Kidney capillary endothelial cell (primary cell): ENCODE results near the gene VPS13D.
"Not testable (repeated sequence)": the region's sequence is repeated elsewhere in the genome, so short reads cannot be mapped to it uniquely, and the experiment has no call there.

Experiments
- DNase-seq: peaks from one replicate; pipeline ENCODE4 v3.0.0-alpha.2; 2018; ENCODE audit warnings: low spot score

Gene VPS13D

DNA sequence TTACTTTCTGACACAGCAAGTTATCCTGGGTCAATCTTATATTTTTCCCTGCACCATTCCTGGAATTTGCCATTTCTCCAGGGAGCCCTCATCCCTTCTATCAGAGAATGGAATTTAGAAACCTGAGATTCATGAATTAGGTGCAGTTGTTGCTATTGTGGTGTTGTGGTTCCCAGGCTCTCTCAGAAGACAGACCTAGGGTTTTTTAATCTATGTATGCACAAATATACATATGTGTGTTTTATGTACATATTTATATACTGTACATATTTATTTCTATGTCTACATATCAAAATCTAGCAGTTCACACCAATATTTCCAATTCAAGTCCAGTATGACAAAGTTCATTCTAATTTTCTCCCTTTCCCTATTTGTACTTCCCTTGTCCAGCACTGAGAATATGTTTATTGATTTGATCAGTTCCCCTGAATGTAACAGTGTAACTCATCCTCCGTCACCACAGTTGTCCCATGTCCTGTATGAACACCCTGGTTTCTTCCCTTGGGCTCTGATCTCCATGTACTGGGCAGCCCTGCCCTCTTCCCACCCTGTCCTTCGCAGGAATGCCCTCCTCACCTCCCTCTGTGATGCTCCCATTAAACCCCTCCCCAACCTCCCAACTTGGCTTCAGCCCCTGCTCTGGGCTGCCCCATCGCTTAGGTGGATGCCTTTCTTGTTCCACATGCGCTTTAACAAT is 145.5 kb downstream of the VPS13D start:
- no peak for DNase-seq

DNA sequence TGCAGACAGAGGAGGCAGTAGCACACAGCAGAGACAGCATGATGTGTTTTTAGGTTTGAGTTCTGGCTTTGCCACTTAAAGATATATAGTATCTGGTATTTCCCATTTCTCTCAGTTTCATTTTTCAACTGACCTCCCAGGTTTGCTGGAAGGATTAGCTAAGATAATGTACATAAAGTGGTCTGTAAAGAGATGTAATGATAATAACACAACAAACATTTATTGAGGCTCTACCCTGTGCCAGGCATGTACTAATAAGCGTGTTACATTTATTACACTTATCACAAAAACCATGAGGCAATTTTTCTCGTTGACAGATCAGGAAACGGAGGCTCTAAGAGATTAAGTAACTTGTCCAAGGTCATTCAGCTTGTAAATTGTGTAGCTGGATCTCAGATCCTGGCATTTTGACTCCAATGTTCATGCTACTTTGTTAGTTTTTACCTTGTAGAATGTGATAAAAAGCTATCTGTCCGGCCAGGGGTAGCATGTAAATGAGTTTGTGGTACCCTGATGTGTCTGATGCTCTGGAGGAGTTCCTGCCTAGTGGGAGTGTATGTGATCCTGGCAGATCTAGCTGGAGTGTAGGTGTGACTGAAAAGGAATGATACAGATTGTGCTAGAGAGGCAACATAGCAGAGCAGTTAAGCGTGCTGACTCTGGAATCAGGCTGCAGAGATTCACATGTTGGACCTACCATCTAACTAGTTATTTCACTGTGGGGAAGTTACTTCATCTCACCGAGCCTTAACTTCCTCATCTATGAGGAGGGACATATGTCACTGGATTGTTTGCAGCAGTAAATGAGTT is 146.6 kb downstream of the VPS13D start:
- DNase-seq, result no peak

DNA sequence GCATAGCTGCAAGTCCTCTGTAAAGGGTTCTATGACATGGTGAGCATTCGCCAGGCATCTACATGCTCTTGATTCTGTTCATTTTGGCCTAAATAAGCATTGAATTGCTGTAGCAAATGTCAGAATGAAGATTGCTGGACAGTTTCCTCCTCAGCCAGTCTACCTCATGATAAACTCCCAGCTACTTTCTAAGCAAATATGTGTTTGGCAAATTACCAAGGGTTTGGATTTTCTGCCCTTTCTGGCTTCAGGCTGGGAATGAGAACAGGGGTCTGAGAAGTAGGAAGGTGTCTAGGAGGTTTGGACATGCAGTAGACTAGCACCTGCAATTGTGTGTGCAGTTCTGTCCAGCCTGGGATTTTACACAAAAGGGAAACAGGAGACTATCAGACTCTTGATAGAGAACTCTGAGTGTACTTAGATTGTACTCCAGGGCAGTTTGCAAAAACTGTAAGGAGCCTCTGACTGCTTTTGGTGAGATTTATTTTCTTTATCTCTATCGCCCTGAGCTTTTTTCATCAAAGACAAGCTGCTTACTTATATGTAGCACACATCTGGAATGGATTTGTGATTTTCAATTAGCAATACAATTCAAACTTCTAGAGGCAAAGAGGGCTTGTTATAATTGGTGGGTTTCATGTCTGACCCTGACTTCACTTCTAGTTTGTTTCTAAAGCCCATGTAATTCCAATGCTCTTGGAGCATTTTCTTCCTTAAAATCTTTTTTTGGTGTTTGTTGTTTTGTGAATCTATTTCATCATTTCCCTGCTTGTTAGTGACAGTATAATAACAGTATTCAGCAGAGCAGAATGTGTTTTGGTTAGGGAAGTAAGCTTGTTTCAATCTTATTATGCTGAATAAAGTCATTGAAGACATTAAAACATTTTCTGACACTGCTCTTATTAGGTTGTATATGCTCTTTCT is 150.8 kb downstream of the VPS13D start:
- DNase-seq, result no peak

DNA sequence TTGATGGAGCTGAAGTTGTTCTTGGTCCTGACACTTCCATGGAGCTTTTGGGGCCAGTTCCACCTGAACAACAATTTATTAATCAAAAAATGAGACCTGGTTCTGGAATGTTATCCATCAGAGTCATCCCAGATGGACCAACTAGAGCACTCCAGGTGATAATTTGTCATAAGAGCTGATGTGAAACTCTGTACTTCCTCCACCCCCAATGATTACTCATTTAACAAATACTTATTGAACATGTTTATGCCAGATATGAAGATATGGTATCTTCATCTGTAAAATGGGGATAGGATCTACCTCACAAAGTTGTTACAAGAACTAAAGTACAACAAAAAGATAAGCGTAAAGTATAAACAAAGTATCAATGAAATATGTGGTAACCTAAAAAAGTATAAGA is 153.2 kb downstream of the VPS13D start:
- DNase-seq, result no peak

DNA sequence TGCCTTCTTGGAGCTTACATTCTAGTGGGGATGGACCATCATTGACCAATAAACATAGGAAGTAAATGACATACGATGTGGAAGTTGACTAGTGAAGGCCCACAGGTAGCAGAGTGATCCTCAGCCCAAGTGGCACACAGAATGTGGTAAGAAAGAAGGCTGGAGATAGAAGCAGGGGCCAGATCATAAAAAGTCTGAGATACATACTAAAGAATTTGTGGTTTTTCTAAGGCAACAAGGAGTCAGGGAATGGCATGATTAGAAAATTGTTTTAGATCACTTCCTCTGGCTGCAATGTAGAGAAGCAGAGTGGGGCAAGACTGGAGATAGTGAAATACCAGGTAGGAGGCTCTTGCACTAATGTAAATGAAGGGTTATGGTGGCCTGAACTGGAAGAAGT is 154.0 kb downstream of the VPS13D start:
- DNase-seq, result no peak

DNA sequence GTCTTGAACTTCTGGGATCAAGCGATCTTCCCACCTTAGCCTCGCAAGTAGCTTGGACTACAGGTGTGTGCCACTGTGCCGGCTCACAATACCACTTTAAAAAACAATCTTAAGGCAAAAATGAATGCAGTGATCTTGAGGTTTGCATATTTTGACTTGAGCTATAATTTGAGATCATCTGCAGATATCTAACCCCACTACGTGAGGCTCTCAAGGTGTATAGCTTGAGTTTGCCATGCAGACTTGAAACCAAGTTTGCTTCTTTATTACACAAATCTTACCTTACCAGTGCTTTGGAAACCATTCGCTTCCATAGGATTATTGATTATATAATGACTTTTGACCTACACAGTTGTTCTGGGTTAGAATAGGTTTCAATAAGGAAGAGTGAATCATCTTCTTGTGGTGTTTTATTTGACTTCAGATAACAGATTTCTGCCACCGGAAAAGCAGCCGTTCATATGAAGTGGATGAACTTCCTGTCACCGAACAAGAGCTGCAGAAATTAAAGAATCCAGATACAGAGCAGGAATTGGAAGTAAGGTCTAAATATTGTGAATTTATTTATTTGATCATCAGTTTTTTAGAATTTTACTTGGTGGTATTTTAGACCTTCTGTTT is 155.1 kb downstream of the VPS13D start:
- DNase-seq, result no peak

DNA sequence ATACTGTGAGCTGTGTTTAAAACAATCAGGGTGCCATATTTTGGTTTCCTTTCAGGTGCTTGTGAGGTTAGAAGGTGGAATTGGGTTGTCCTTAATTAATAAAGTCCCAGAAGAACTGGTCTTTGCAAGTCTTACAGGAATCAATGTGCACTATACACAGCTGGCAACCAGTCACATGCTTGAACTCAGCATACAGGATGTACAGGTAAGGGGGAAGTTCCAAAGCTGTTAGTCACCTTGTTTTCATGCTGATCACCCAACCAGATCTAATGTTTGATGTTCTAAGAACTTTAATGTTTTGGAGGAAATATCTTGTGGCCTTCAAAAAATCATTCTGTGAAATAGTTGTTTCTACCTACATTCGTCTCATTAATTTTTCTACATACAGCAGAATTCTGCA is 156.3 kb downstream of the VPS13D start:
- DNase-seq, result no peak

DNA sequence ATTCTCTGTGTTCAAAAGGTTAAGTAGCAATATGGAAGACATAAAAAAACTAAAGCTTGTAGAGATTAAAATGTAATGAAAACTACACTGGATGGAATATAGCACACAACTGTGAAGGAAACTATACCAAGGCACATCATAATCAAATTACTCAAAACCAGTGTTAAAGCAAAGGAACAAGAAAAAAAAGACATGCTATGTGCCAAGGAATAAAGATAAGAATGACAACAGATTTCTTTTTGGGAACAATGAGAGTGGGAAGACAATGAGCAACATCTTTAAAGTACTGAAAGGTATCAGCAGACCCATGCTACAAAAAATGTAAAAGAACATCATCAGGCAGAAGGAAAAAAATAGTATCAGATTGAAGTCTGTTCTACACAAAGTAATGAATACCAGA is 157.8 kb downstream of the VPS13D start:
- DNase-seq, result no peak

DNA sequence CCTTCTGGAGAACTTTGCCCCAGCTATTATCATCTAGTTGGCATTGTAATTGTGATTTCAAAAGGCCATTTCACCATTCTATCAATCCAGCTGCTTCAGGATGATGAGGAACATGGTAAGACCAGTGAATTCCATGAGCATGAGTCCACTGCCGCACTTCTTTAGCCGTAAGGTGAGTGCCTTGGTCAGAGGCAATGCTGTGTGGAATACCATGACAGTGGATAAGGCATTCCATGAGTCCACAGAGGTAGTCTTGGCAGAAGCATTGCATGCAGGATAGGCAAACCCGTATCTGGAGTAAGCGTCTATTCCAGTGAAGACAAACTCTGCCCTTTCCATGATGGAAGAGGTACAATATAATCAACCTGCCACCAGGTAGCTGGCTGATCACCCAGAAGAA is 160.5 kb downstream of the VPS13D start:
- not testable (repeated sequence) for DNase-seq

DNA sequence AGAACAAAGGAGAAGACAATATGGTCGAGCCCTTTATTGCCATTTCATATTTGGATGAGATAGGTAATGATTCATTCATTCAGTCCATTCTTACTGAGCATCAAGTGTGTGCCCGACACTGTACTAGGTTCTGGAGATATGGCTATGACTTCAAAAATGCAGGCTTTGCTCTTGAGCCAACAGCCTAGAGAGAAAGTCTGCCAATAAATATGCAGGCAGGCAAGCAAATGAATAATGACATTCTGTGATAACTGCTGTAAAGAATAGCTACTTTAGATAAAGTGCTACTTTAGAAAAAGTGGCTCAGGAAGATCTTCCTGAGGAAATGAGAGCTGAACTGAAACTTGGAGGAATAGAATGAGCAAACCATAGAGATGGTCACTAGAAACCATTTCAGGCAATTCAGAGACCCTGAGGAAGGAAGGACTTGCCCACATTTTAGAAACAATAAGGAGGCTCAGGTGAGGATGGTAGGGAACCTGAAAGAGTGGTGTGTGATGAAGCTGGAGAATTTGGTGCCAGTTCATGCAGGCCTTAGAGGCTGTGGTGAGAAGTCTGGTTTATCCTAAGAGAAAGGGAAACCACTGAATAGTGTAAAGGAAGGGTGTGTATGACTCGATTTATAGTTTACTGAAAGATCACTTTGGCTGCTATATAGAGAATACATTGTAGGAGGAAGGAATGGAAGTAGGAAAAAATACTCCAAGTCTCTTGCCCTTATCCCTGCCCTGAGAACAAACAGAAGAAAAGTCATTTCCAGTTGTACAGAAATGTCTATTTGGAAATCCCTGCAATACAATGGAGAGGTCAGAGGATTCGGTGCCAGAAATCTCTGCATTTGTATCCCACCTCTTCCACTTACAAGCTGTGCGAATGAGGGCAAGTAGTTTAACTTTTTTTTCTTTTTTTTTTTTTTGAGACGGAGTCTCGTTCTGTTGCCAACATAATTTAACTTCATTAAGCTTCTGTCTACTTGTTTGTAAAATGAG is 167.9 kb downstream of the VPS13D start:
- DNase-seq, result no peak

DNA sequence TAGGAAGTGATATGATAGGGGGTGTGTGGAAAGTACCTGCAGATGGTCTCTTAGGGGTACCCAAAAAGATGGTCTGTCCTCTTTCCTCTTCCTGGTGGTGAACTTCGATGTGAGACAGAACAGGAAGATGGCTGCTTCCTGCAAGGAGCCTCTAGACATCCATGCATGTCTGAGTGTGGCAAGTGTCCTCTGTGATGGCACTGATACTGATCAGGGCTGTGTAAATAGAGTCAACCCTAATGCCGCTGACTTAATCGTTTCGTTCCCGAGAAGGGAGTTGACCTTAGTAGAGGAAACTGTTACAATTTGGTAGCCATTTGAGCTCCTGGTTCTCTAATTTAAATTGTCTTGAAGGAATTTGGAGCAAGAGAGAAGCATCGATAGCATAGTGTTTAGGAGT is 168.6 kb downstream of the VPS13D start:
- DNase-seq, result peak; percentile 20

DNA sequence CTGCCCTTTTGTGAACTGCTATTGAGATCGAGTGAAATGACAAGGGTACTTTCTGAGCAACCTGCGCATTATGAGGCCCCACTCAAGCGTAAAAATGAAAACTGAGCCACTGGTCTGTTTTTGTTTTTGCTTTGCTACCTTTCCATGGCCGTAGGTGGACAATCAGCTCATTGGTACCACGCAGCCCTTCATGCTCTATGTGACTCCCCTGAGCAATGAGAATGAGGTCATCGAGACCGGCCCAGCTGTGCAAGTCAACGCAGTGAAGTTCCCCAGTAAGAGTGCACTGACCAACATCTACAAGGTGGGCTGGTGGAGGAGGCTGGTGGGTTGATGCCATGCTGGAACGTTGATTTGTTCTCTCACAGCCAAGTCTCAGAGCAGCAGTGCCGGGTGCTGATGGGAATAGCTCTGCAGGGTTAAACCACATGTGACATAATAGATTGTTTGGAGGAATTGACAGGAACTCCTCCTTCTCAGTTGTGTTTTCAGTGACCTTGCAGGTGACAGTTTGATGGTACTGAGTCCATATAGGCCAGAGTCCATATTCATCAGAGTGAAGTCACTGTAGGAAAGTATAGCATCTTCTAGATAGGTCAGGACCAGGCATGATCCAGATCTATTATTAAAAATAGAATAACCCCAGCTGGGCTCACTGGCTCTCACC is 170.3 kb downstream of the VPS13D start:
- no peak for DNase-seq

DNA sequence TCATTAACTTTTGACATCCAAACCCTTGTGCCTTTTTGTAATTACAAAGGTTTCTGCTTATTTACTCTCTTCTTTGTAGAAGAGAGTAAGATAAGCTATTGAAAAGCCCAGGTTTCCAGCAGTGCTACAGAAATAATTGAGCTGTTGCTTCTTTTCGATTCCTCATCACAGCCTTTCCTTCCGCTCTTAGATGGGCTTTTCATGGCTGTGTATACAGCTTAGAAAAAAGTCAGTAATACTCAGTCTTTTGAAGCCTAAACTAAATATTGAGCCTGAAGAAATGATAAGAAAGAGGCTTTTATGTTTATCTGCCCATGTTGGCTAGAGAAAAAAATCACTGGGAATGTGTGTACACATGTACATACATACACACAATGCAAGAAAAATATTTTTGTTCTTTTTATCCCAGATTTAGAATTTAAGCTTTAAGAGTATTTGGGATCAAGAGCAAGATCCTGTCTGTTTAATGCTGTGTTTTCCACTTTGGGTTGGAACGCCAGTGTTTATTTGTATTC is 172.4 kb downstream of the VPS13D start:
- no peak for DNase-seq

DNA sequence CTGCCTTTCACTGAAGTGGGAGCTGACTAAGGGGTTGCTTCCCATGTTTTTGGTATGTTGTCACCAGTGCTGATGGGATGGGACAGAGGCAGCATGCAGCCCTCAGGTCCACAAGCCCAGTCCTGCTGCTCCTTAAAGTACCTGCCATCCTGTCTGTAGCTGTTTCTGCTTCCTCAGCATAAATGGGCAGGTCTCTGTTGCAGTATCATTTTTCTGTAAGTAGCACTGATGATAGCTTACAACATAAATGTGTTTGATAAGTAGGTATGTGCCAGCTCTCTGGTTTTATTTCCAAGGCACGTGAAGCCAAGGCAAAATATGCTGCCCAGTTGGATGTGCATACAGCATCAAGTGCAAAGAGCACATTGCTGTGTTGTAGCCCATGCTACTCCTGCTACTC is 173.0 kb downstream of the VPS13D start:
- no peak for DNase-seq

DNA sequence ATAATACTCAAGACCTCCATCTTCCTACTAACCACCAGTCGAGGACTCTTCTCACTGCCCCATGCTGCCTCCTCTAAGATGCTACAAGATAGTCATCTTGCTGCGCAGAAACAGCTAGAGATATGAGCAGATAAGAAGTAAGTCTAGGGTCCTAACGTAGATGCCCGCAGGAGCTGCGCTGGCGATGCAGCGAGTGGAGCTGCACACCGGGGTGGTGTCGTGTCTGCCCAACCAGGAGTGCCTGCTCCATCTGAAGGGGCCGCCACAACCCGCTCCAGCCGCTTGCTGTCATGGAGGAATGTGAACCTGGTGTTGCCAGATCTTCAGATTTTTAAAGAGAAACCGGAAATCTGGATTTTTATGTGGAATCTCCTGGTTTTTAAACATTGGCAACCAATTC is 175.1 kb downstream of the VPS13D start:
- no peak for DNase-seq

DNA sequence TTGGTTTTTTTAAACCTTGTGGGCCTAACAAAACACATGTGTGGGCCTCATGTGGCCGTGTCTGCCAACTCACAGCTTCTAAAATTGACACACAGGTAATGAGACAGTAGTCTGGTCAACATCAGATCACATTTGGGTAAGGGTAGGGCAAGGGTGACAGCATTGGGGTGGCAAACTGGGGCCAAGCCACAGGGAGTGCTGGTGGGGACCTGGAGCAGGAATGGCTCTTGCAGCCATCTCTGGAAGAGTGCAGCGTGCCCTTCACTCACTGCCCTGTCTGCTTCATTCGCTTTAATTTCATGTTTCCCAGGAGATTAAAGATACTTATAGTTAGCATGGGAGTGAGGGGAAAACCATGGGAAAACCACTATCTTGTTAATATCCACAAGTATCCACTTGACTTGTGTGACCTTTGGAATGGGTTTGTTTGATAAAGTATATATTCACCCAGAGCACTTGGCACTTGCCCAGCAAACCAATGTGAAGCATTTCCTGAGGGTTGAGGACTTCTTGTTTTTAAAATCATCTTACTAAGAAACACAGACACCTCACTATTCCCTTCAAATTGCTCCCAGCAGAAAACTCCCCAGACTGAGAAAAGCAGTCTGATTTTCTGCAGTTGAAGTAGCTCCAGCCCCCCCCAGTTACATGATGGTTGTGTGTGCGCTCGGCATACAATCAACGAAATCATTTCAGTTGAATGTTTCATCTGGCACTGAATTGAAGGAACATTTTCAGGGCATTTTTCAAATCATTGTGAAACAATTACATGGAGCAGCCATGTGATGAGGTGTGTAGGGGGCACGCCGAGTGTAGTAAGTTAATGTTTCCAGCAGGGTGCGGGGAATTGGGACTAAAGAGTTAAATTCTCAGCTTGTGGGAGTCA is 175.7 kb downstream of the VPS13D start:
- no peak for DNase-seq

DNA sequence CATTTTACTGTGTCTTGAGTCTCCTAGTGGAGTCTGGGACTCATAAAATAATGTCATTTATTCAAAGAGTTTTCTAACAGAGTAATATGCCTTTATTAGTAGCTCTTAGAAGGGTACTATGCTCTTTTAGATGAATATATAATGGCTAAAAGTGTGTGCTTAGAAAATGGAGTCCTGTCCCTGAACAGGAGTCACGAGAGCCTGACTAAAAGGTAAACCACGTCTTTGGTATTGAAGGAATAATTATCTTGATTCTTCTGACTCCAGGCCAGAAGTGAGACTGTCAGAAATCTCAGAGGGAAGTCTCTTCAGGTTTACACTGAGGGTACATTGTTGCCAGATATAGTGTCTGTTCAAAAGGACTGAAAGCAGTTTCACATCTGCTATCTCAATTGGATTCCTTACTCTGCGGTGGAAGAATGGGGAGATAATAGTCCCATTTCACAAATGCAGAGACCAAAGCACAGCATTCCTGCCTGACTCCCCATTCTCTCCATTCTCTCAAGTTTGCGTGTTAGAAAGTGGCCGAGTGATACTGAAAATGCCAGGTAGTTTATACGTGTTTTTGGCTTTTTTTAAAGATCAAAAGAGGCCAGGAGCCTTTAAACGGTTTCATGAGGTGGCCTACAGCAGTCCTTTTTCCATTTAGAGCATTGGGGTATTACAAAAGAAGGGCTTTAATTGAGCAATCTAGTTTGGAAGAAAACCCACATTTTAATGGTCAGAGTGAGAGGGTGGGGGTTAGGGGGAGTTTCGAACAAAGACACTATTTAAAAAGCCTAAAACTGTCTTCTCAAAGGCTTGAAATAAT is 176.6 kb downstream of the VPS13D start:
- DNase-seq, result no peak
